OCI-LY3 (cell line): Measurements from ENCODE around the gene FAR1.

Experiments used
- EZH2phosphoT487 ChIP-seq: fragments of 200-600 bp; shearing (Covaris generic); IDR thresholded peaks from 2 replicates; pipeline ENCODE4 v1.6.1; 2018; ENCODE audit warnings: antibody characterized with exemption, mixed run types, low read depth
- TF ChIP-seq, protein P1 (sequence below): fragments of 200-600, 300-600 bp; sonication (generic); IDR thresholded peaks from 2 replicates; pipeline ENCODE4 v1.5.1; 2014; ENCODE audit warnings: antibody characterized with exemption, low read length, low read depth

DNA sequence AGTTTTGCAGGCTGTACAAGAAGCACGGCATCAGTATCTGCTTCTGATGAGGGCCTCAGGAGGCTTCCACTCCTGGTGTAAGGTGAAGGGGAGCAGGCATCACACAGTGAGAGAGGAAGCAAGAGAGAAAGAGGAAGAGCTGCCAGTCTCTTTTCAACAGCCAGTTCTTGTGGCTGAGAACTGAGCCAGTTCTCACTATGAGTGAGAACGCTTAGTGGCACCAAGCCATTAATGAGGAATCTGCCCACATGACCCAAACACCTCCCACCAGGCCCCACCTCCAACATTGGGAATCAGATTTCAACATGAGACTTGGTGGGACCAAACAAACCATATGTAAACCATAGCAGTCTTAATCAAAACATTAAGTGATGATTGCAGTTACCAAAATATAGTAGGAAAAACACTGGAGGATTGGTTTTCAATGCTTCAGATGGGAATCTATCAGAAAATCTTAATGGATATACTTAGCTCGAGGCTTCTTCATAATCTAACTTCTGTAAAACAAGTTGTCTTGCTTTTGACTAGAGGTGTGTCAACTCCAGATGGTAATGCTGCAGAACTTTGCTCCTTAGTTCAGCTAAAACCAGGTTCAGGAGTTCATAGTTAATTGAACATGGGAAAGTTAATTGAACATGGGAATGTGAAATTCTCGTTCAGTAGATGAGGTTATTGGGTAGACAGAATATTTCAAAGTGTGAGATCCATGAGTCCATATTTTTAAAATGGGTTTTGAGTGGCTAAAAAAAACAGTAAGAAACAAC, 12.2 kb downstream of the FAR1 start:
- TF ChIP-seq, protein P1, sequence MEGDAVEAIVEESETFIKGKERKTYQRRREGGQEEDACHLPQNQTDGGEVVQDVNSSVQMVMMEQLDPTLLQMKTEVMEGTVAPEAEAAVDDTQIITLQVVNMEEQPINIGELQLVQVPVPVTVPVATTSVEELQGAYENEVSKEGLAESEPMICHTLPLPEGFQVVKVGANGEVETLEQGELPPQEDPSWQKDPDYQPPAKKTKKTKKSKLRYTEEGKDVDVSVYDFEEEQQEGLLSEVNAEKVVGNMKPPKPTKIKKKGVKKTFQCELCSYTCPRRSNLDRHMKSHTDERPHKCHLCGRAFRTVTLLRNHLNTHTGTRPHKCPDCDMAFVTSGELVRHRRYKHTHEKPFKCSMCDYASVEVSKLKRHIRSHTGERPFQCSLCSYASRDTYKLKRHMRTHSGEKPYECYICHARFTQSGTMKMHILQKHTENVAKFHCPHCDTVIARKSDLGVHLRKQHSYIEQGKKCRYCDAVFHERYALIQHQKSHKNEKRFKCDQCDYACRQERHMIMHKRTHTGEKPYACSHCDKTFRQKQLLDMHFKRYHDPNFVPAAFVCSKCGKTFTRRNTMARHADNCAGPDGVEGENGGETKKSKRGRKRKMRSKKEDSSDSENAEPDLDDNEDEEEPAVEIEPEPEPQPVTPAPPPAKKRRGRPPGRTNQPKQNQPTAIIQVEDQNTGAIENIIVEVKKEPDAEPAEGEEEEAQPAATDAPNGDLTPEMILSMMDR = no peak
- TF ChIP-seq EZH2phosphoT487 = no peak
